ENCODE measurements around the gene RALGPS2. TPM values are rescaled to one million over a fixed set of nuclear protein-coding genes. Genes with fewer than 3 reads are reported as not detected.

Gene RALGPS2
- total RNA-seq, 1 experiment from 2014 or later: 12.7 TPM

- no peak overlapping the region for H3K4me3 ChIP-seq (ENCODE audit: low read depth, low read length, poor library complexity, severe bottlenecking)
- DNase-seq (ENCODE audit: low spot score): no peak
- intact Hi-C loops (cut with micrococcal nuclease; ENCODE audit: unreplicated experiment): no loop called here
- CTCF ChIA-PET: no interaction called here
- no peaks in the 10 kb centered on the region for H3K27me3 ChIP-seq (replicated peaks; ENCODE audit: insufficient read depth, low read depth, low read length, poor library complexity)
- no TSS peak for BruUV-seq (replicated peaks)
- no peak overlapping the region for H3K27ac ChIP-seq (ENCODE audit: low read depth, low read length, poor library complexity, severe bottlenecking)
- H3K4me1 ChIP-seq (ENCODE audit: insufficient read depth, low read length, poor library complexity, severe bottlenecking): no peaks in the 10 kb centered on the region
- POLR2A ChIA-PET (ENCODE audit: low non-redundant PET): no interaction called here
- H3K36me3 ChIP-seq (ENCODE audit: insufficient read depth, low read length, poor library complexity, severe bottlenecking): no peaks in the 10 kb centered on the region
- TF ChIP-seq EZH2 (IDR thresholded peaks at IDR 0.05; ENCODE audit: borderline replicate concordance, low read depth, low read length, poor library complexity, severe bottlenecking) (no peak), CTCF (conservative IDR thresholded peaks at IDR 0.05; ENCODE audit: low read depth, low read length) (no peak)
- no peaks in the 10 kb centered on the region for H3K9me3 ChIP-seq (ENCODE audit: low read depth, low read length, poor library complexity, severe bottlenecking)
These were observed 20.2 kb upstream of the RALGPS2 start for GRCh38 chr1:178704833-178705232.

- no peaks in the 10 kb centered on the region for H3K27me3 ChIP-seq (replicated peaks; ENCODE audit: insufficient read depth, low read depth, low read length, poor library complexity)
- H3K36me3 ChIP-seq (ENCODE audit: insufficient read depth, low read length, poor library complexity, severe bottlenecking): no peaks in the 10 kb centered on the region
- no peak overlapping the region for H3K27ac ChIP-seq (ENCODE audit: low read depth, low read length, poor library complexity, severe bottlenecking)
- no peaks in the 10 kb centered on the region for H3K9me3 ChIP-seq (ENCODE audit: low read depth, low read length, poor library complexity, severe bottlenecking)
- BruUV-seq (replicated peaks): no TSS peak
- DNase-seq (ENCODE audit: low spot score): no peak
- CTCF ChIA-PET: no interaction called here
- TF ChIP-seq CTCF (conservative IDR thresholded peaks at IDR 0.05; ENCODE audit: low read depth, low read length) (no peak), EZH2 (IDR thresholded peaks at IDR 0.05; ENCODE audit: borderline replicate concordance, low read depth, low read length, poor library complexity, severe bottlenecking) (no peak)
- intact Hi-C loops (cut with micrococcal nuclease; ENCODE audit: unreplicated experiment): no loop called here
- H3K4me1 ChIP-seq (ENCODE audit: insufficient read depth, low read length, poor library complexity, severe bottlenecking): no peaks in the 10 kb centered on the region
- no peak overlapping the region for H3K4me3 ChIP-seq (ENCODE audit: low read depth, low read length, poor library complexity, severe bottlenecking)
- POLR2A ChIA-PET (ENCODE audit: low non-redundant PET): interaction anchor here (0.6 kb wide), 1 partner anchor 126 kb away, joined by 3 read pairs; no protein-coding TSS in a partner anchor
These were observed 18.6 kb upstream of the RALGPS2 start for GRCh38 chr1:178706432-178706831.

- ChIA-PET CTCF (interaction anchor here (0.6 kb wide), 1 partner anchor 22 kb away, joined by 4 read pairs; no protein-coding TSS in a partner anchor), POLR2A (ENCODE audit: low non-redundant PET) (no interaction called here)
- Histone ChIP-seq H3K27me3 (replicated peaks; ENCODE audit: insufficient read depth, low read depth, low read length, poor library complexity) (no peaks in the 10 kb centered on the region), H3K4me1 (ENCODE audit: insufficient read depth, low read length, poor library complexity, severe bottlenecking) (no peaks in the 10 kb centered on the region), H3K36me3 (ENCODE audit: insufficient read depth, low read length, poor library complexity, severe bottlenecking) (no peaks in the 10 kb centered on the region), H3K9me3 (ENCODE audit: low read depth, low read length, poor library complexity, severe bottlenecking) (no peaks in the 10 kb centered on the region), H3K27ac (ENCODE audit: low read depth, low read length, poor library complexity, severe bottlenecking) (no peak overlapping the region), H3K4me3 (ENCODE audit: low read depth, low read length, poor library complexity, severe bottlenecking) (no peak overlapping the region)
- TF ChIP-seq CTCF (conservative IDR thresholded peaks at IDR 0.05; ENCODE audit: low read depth, low read length): no peak
- TF ChIP-seq EZH2 (IDR thresholded peaks at IDR 0.05; ENCODE audit: borderline replicate concordance, low read depth, low read length, poor library complexity, severe bottlenecking): no peak
- peak; percentile 11 for DNase-seq (ENCODE audit: low spot score)
- intact Hi-C loops (cut with micrococcal nuclease; ENCODE audit: unreplicated experiment): no loop called here
- no TSS peak for BruUV-seq (replicated peaks)
These were observed 11.8 kb upstream of the RALGPS2 start for GRCh38 chr1:178713259-178713658.

All from A673 (cell line).